ENCODE data around the gene MYO5A.
"Not testable (repeated sequence)": the region's sequence is repeated elsewhere in the genome, so short reads cannot be mapped to it uniquely, and the experiment has no call there.

MYO5A gene

GRCh38 chr15:52445553-52445952, 83.1 kb downstream of the MYO5A start:
- Histone ChIP-seq H3K4me3 (ENCODE audit: low read depth in 1 of 5, low read length in 5 of 5) (no peak overlapping the region), H3K9me3 (ENCODE audit: control insufficient read depth in 5 of 5, low read length in 5 of 5) (no peaks in the 10 kb centered on the region), H3K4me1 (ENCODE audit: control insufficient read depth in 5 of 5, insufficient read depth in 5 of 5, low read length in 5 of 5) (peaks cover 9 to 60% (median 50%) of the 10 kb centered on the region in 5 donors), H3K36me3 (ENCODE audit: control insufficient read depth in 5 of 5, insufficient read depth in 5 of 5, low read length in 5 of 5) (no peaks in the 10 kb centered on the region), H3K27me3 (ENCODE audit: control insufficient read depth in 5 of 5, insufficient read depth in 4 of 5, low read length in 5 of 5) (no peaks in the 10 kb centered on the region), H3K9ac (ENCODE audit: low read length in 5 of 5) (peak overlapping the region in 1 of 5 donors; percentile 11), H3K27ac (ENCODE audit: low read depth, low read length) (peak overlapping the region; percentile 79)

GRCh38 chr15:52443205-52443604, 85.5 kb downstream of the MYO5A start:
- not testable (repeated sequence) for H3K36me3 ChIP-seq (ENCODE audit: control insufficient read depth in 5 of 5, insufficient read depth in 5 of 5, low read length in 5 of 5); H3K9ac ChIP-seq (ENCODE audit: low read length in 5 of 5); H3K4me3 ChIP-seq (ENCODE audit: low read depth in 1 of 5, low read length in 5 of 5); H3K27ac ChIP-seq (ENCODE audit: low read depth, low read length); H3K9me3 ChIP-seq (ENCODE audit: control insufficient read depth in 5 of 5, low read length in 5 of 5); H3K27me3 ChIP-seq (ENCODE audit: control insufficient read depth in 5 of 5, insufficient read depth in 4 of 5, low read length in 5 of 5)
- H3K4me1 ChIP-seq (ENCODE audit: control insufficient read depth in 5 of 5, insufficient read depth in 5 of 5, low read length in 5 of 5) = peaks cover 7 to 68% (median 59%) of the 10 kb centered on the region in 5 donors

- Histone ChIP-seq H3K4me1 (ENCODE audit: control insufficient read depth in 5 of 5, insufficient read depth in 5 of 5, low read length in 5 of 5) (peaks cover 3 to 61% (median 49%) of the 10 kb centered on the region in 5 donors), H3K27ac (ENCODE audit: low read depth, low read length) (peak overlapping the region; percentile 76), H3K36me3 (ENCODE audit: control insufficient read depth in 5 of 5, insufficient read depth in 5 of 5, low read length in 5 of 5) (no peaks in the 10 kb centered on the region), H3K27me3 (ENCODE audit: control insufficient read depth in 5 of 5, insufficient read depth in 4 of 5, low read length in 5 of 5) (no peaks in the 10 kb centered on the region), H3K9ac (ENCODE audit: low read length in 5 of 5) (no peak overlapping the region), H3K9me3 (ENCODE audit: control insufficient read depth in 5 of 5, low read length in 5 of 5) (no peaks in the 10 kb centered on the region), H3K4me3 (ENCODE audit: low read depth in 1 of 5, low read length in 5 of 5) (no peak overlapping the region)
These were observed 86.8 kb downstream of the MYO5A start for GRCh38 chr15:52441841-52442240.

- H3K4me1 ChIP-seq (ENCODE audit: control insufficient read depth in 5 of 5, insufficient read depth in 5 of 5, low read length in 5 of 5) = peaks cover 2 to 52% (median 40%) of the 10 kb centered on the region in 5 donors
- H3K27me3 ChIP-seq (ENCODE audit: control insufficient read depth in 5 of 5, insufficient read depth in 4 of 5, low read length in 5 of 5) = no peaks in the 10 kb centered on the region
- H3K36me3 ChIP-seq (ENCODE audit: control insufficient read depth in 5 of 5, insufficient read depth in 5 of 5, low read length in 5 of 5) = no peaks in the 10 kb centered on the region
- peak overlapping the region; percentile 76 for H3K27ac ChIP-seq (ENCODE audit: low read depth, low read length)
- H3K9me3 ChIP-seq (ENCODE audit: control insufficient read depth in 5 of 5, low read length in 5 of 5) = no peaks in the 10 kb centered on the region
- H3K4me3 ChIP-seq (ENCODE audit: low read depth in 1 of 5, low read length in 5 of 5) = no peak overlapping the region
- peak overlapping the region in 1 of 5 donors; percentile 14 for H3K9ac ChIP-seq (ENCODE audit: low read length in 5 of 5)
These were observed 87.7 kb downstream of the MYO5A start for GRCh38 chr15:52440946-52441345.

- H3K4me1 ChIP-seq (ENCODE audit: control insufficient read depth in 5 of 5, insufficient read depth in 5 of 5, low read length in 5 of 5) = peaks cover 0 to 47% (median 34%) of the 10 kb centered on the region in 5 donors
- H3K27me3 ChIP-seq (ENCODE audit: control insufficient read depth in 5 of 5, insufficient read depth in 4 of 5, low read length in 5 of 5) = no peaks in the 10 kb centered on the region
- H3K36me3 ChIP-seq (ENCODE audit: control insufficient read depth in 5 of 5, insufficient read depth in 5 of 5, low read length in 5 of 5) = no peaks in the 10 kb centered on the region
- no peak overlapping the region for H3K9ac ChIP-seq (ENCODE audit: low read length in 5 of 5)
- H3K4me3 ChIP-seq (ENCODE audit: low read depth in 1 of 5, low read length in 5 of 5) = no peak overlapping the region
- peak overlapping the region; percentile 77 for H3K27ac ChIP-seq (ENCODE audit: low read depth, low read length)
- no peaks in the 10 kb centered on the region for H3K9me3 ChIP-seq (ENCODE audit: control insufficient read depth in 5 of 5, low read length in 5 of 5)
These were observed 88.3 kb downstream of the MYO5A start for GRCh38 chr15:52440414-52440813.

GRCh38 chr15:52439470-52439869, 89.2 kb downstream of the MYO5A start:
- Histone ChIP-seq H3K27ac (ENCODE audit: low read depth, low read length) (peak overlapping the region; percentile 77), H3K9ac (ENCODE audit: low read length in 5 of 5) (no peak overlapping the region), H3K27me3 (ENCODE audit: control insufficient read depth in 5 of 5, insufficient read depth in 4 of 5, low read length in 5 of 5) (no peaks in the 10 kb centered on the region), H3K4me1 (ENCODE audit: control insufficient read depth in 5 of 5, insufficient read depth in 5 of 5, low read length in 5 of 5) (peaks cover 0 to 41% (median 28%) of the 10 kb centered on the region in 5 donors), H3K4me3 (ENCODE audit: low read depth in 1 of 5, low read length in 5 of 5) (no peak overlapping the region), H3K9me3 (ENCODE audit: control insufficient read depth in 5 of 5, low read length in 5 of 5) (no peaks in the 10 kb centered on the region), H3K36me3 (ENCODE audit: control insufficient read depth in 5 of 5, insufficient read depth in 5 of 5, low read length in 5 of 5) (no peaks in the 10 kb centered on the region)

- H3K27me3 ChIP-seq (ENCODE audit: control insufficient read depth in 5 of 5, insufficient read depth in 4 of 5, low read length in 5 of 5); H3K36me3 ChIP-seq (ENCODE audit: control insufficient read depth in 5 of 5, insufficient read depth in 5 of 5, low read length in 5 of 5); H3K9me3 ChIP-seq (ENCODE audit: control insufficient read depth in 5 of 5, low read length in 5 of 5); H3K9ac ChIP-seq (ENCODE audit: low read length in 5 of 5); H3K4me3 ChIP-seq (ENCODE audit: low read depth in 1 of 5, low read length in 5 of 5): not testable (repeated sequence)
- Histone ChIP-seq H3K27ac (ENCODE audit: low read depth, low read length) (peak overlapping the region; percentile 77), H3K4me1 (ENCODE audit: control insufficient read depth in 5 of 5, insufficient read depth in 5 of 5, low read length in 5 of 5) (peaks cover 0 to 43% (median 29%) of the 10 kb centered on the region in 5 donors)
These were observed 89.6 kb downstream of the MYO5A start for GRCh38 chr15:52439042-52439441.

- H3K9ac ChIP-seq (ENCODE audit: low read length in 5 of 5) = no peak overlapping the region
- no peaks in the 10 kb centered on the region for H3K27me3 ChIP-seq (ENCODE audit: control insufficient read depth in 5 of 5, insufficient read depth in 4 of 5, low read length in 5 of 5)
- no peak overlapping the region for H3K4me3 ChIP-seq (ENCODE audit: low read depth in 1 of 5, low read length in 5 of 5)
- H3K9me3 ChIP-seq (ENCODE audit: control insufficient read depth in 5 of 5, low read length in 5 of 5) = no peaks in the 10 kb centered on the region
- peaks cover 0 to 43% (median 29%) of the 10 kb centered on the region in 5 donors for H3K4me1 ChIP-seq (ENCODE audit: control insufficient read depth in 5 of 5, insufficient read depth in 5 of 5, low read length in 5 of 5)
- no peaks in the 10 kb centered on the region for H3K36me3 ChIP-seq (ENCODE audit: control insufficient read depth in 5 of 5, insufficient read depth in 5 of 5, low read length in 5 of 5)
- no peak overlapping the region for H3K27ac ChIP-seq (ENCODE audit: low read depth, low read length)
These were observed 90.6 kb downstream of the MYO5A start for GRCh38 chr15:52438047-52438446.

- H3K4me1 ChIP-seq (ENCODE audit: control insufficient read depth in 5 of 5, insufficient read depth in 5 of 5, low read length in 5 of 5) = peaks cover 0 to 43% (median 29%) of the 10 kb centered on the region in 5 donors
- H3K9ac ChIP-seq (ENCODE audit: low read length in 5 of 5) = no peak overlapping the region
- H3K4me3 ChIP-seq (ENCODE audit: low read depth in 1 of 5, low read length in 5 of 5) = no peak overlapping the region
- H3K36me3 ChIP-seq (ENCODE audit: control insufficient read depth in 5 of 5, insufficient read depth in 5 of 5, low read length in 5 of 5) = no peaks in the 10 kb centered on the region
- no peak overlapping the region for H3K27ac ChIP-seq (ENCODE audit: low read depth, low read length)
- H3K9me3 ChIP-seq (ENCODE audit: control insufficient read depth in 5 of 5, low read length in 5 of 5) = no peaks in the 10 kb centered on the region
- H3K27me3 ChIP-seq (ENCODE audit: control insufficient read depth in 5 of 5, insufficient read depth in 4 of 5, low read length in 5 of 5) = no peaks in the 10 kb centered on the region
These were observed 91.0 kb downstream of the MYO5A start for GRCh38 chr15:52437646-52438045.

- H3K4me3 ChIP-seq (ENCODE audit: low read depth in 1 of 5, low read length in 5 of 5) = no peak overlapping the region
- H3K27me3 ChIP-seq (ENCODE audit: control insufficient read depth in 5 of 5, insufficient read depth in 4 of 5, low read length in 5 of 5) = no peaks in the 10 kb centered on the region
- H3K9me3 ChIP-seq (ENCODE audit: control insufficient read depth in 5 of 5, low read length in 5 of 5) = no peaks in the 10 kb centered on the region
- peaks cover 0 to 40% (median 27%) of the 10 kb centered on the region in 5 donors for H3K4me1 ChIP-seq (ENCODE audit: control insufficient read depth in 5 of 5, insufficient read depth in 5 of 5, low read length in 5 of 5)
- H3K27ac ChIP-seq (ENCODE audit: low read depth, low read length) = no peak overlapping the region
- no peak overlapping the region for H3K9ac ChIP-seq (ENCODE audit: low read length in 5 of 5)
- H3K36me3 ChIP-seq (ENCODE audit: control insufficient read depth in 5 of 5, insufficient read depth in 5 of 5, low read length in 5 of 5) = no peaks in the 10 kb centered on the region
These were observed 91.7 kb downstream of the MYO5A start for GRCh38 chr15:52436981-52437380.

GRCh38 chr15:52434885-52435284, 93.8 kb downstream of the MYO5A start:
- H3K4me3 ChIP-seq (ENCODE audit: low read depth in 1 of 5, low read length in 5 of 5) = no peak overlapping the region
- no peaks in the 10 kb centered on the region for H3K36me3 ChIP-seq (ENCODE audit: control insufficient read depth in 5 of 5, insufficient read depth in 5 of 5, low read length in 5 of 5)
- no peak overlapping the region for H3K27ac ChIP-seq (ENCODE audit: low read depth, low read length)
- peaks cover 0 to 24% (median 14%) of the 10 kb centered on the region in 5 donors for H3K4me1 ChIP-seq (ENCODE audit: control insufficient read depth in 5 of 5, insufficient read depth in 5 of 5, low read length in 5 of 5)
- H3K27me3 ChIP-seq (ENCODE audit: control insufficient read depth in 5 of 5, insufficient read depth in 4 of 5, low read length in 5 of 5) = no peaks in the 10 kb centered on the region
- no peak overlapping the region for H3K9ac ChIP-seq (ENCODE audit: low read length in 5 of 5)
- H3K9me3 ChIP-seq (ENCODE audit: control insufficient read depth in 5 of 5, low read length in 5 of 5) = no peaks in the 10 kb centered on the region

All from subcutaneous abdominal adipose tissue (tissue), 5 donors.